ENCODE measurements around the gene SNTA1. TPM values are rescaled to one million over a fixed set of nuclear protein-coding genes. Genes with fewer than 3 reads are reported as not detected.

Gene SNTA1
- total RNA-seq, 1 experiment from 2014 or later = 7.6 TPM

GRCh38 chr20:33373735-33374605 is 69.6 kb downstream of the SNTA1 start:
- H3K4me3 Mint-ChIP-seq (ENCODE audit: low read depth, unreplicated experiment) = no peak overlapping the region
- H3K27ac Mint-ChIP-seq (ENCODE audit: unreplicated experiment) = peak overlapping the region; percentile 45
- peaks cover 51% of the 10 kb centered on the region for H3K36me3 Mint-ChIP-seq (ENCODE audit: insufficient read depth, unreplicated experiment)

GRCh38 chr20:33372993-33373441 is 70.5 kb downstream of the SNTA1 start:
- Mint-ChIP-seq H3K9me3 (ENCODE audit: low read depth, unreplicated experiment) (no peaks in the 10 kb centered on the region), H3K4me3 (ENCODE audit: low read depth, unreplicated experiment) (no peak overlapping the region), H3K4me1 (ENCODE audit: low read depth, unreplicated experiment) (peaks cover 26% of the 10 kb centered on the region), H3K27ac (ENCODE audit: unreplicated experiment) (no peak overlapping the region), H3K27me3 (ENCODE audit: unreplicated experiment) (no peaks in the 10 kb centered on the region), H3K36me3 (ENCODE audit: insufficient read depth, unreplicated experiment) (peaks cover 46% of the 10 kb centered on the region)
- intact Hi-C loops (cut with micrococcal nuclease; ENCODE audit: unreplicated experiment) = no loop called here
- TF ChIP-seq CTCF (IDR thresholded peaks at IDR 0.05; ENCODE audit: unreplicated experiment) = no peak
- CTCF ChIA-PET = interaction anchor here (0.7 to 1.0 kb wide), 2 partner anchors 7 to 77 kb away, joined by 3 to 5 read pairs; no protein-coding TSS in a partner anchor
- DNase-seq = no peak
- TSS peak; percentile 35 for BruUV-seq (replicated peaks)

More at GRCh38 chr20:33373735-33374605, 69.6 kb downstream of the SNTA1 start:
- intact Hi-C loops (cut with micrococcal nuclease; ENCODE audit: unreplicated experiment) = no loop called here
- no peaks in the 10 kb centered on the region for H3K27me3 Mint-ChIP-seq (ENCODE audit: unreplicated experiment)
- peaks cover 26% of the 10 kb centered on the region for H3K4me1 Mint-ChIP-seq (ENCODE audit: low read depth, unreplicated experiment)
- DNase-seq = peak; percentile 29
- no TSS peak for BruUV-seq (replicated peaks)
- CTCF ChIA-PET = interaction anchor here (0.5 to 1.0 kb wide), 3 partner anchors 8 to 277 kb away, joined by 5 read pairs; no protein-coding TSS in a partner anchor
- H3K9me3 Mint-ChIP-seq (ENCODE audit: low read depth, unreplicated experiment) = no peaks in the 10 kb centered on the region
- TF ChIP-seq CTCF (IDR thresholded peaks at IDR 0.05; ENCODE audit: unreplicated experiment) = no peak

GRCh38 chr20:33370291-33370690 is 73.3 kb downstream of the SNTA1 start:
- CTCF ChIA-PET = no interaction called here
- no peak for DNase-seq
- Mint-ChIP-seq H3K36me3 (ENCODE audit: insufficient read depth, unreplicated experiment) (peaks cover 71% of the 10 kb centered on the region), H3K9me3 (ENCODE audit: low read depth, unreplicated experiment) (no peaks in the 10 kb centered on the region), H3K4me3 (ENCODE audit: low read depth, unreplicated experiment) (no peak overlapping the region), H3K27me3 (ENCODE audit: unreplicated experiment) (no peaks in the 10 kb centered on the region), H3K27ac (ENCODE audit: unreplicated experiment) (no peak overlapping the region), H3K4me1 (ENCODE audit: low read depth, unreplicated experiment) (peaks cover 26% of the 10 kb centered on the region)
- no TSS peak for BruUV-seq (replicated peaks)
- no peak for TF ChIP-seq CTCF (IDR thresholded peaks at IDR 0.05; ENCODE audit: unreplicated experiment)
- intact Hi-C loops (cut with micrococcal nuclease; ENCODE audit: unreplicated experiment) = no loop called here

- H3K4me1 Mint-ChIP-seq (ENCODE audit: low read depth, unreplicated experiment) = no peaks in the 10 kb centered on the region
- no TSS peak for BruUV-seq (replicated peaks)
- no peak overlapping the region for H3K27ac Mint-ChIP-seq (ENCODE audit: unreplicated experiment)
- no peak for DNase-seq
- H3K36me3 Mint-ChIP-seq (ENCODE audit: insufficient read depth, unreplicated experiment) = peaks cover 60% of the 10 kb centered on the region
- H3K4me3 Mint-ChIP-seq (ENCODE audit: low read depth, unreplicated experiment) = no peak overlapping the region
- H3K27me3 Mint-ChIP-seq (ENCODE audit: unreplicated experiment) = no peaks in the 10 kb centered on the region
- H3K9me3 Mint-ChIP-seq (ENCODE audit: low read depth, unreplicated experiment) = no peaks in the 10 kb centered on the region
- TF ChIP-seq CTCF (IDR thresholded peaks at IDR 0.05; ENCODE audit: unreplicated experiment) = no peak
- intact Hi-C loops (cut with micrococcal nuclease; ENCODE audit: unreplicated experiment) = no loop called here
- CTCF ChIA-PET = no interaction called here
These were observed 80.7 kb downstream of the SNTA1 start for GRCh38 chr20:33362898-33363297.

Data from Calu3 (cell line).